Activated CD4-positive, alpha-beta T cell treated with anti-CD3 and anti-CD28 coated beads, Interleukin-2, amount 10 ng/mL, durations not matched to agents 7 days and 5 days (primary cell): ENCODE measurements around the gene DCXR. TPM values are rescaled to one million over a fixed set of nuclear protein-coding genes. Genes with fewer than 3 reads are reported as not detected.

ENCODE experiments used
- CTCF ChIA-PET: fragments of 350-600 bp; sonication (Branson Sonifier 250); formaldehyde crosslinking; loops from one replicate; lab custom pipeline; 2021; ENCODE audit warnings: antibody characterized with exemption; lab: Charles Lee
- POLR2A ChIA-PET: fragments of 350-600 bp; sonication (Branson Sonifier 250); formaldehyde crosslinking; loops from one replicate; lab custom pipeline; 2021; ENCODE audit warnings: antibody characterized with exemption; lab: Charles Lee
- DNase-seq: peaks from one replicate; pipeline ENCODE4 v3.0.0-alpha.2; 2020
- H3K27ac Mint-ChIP-seq: one replicate; pipeline ENCODE4 v1.8.0; 2021; ENCODE audit warnings: mild to moderate bottlenecking, moderate library complexity, mixed read lengths
- H3K27me3 Mint-ChIP-seq: one replicate; pipeline ENCODE4 v1.8.0; 2021; ENCODE audit warnings: mixed read lengths
- H3K36me3 Mint-ChIP-seq: one replicate; pipeline ENCODE4 v1.8.0; 2021; ENCODE audit warnings: low read depth, mixed read lengths
- H3K4me1 Mint-ChIP-seq: one replicate; pipeline ENCODE4 v1.8.0; 2021; ENCODE audit warnings: mixed read lengths
- H3K4me3 Mint-ChIP-seq: one replicate; pipeline ENCODE4 v1.8.0; 2021; ENCODE audit warnings: mild to moderate bottlenecking, moderate library complexity, mixed read lengths
- H3K9me3 Mint-ChIP-seq: one replicate; pipeline ENCODE4 v1.8.0; 2021; ENCODE audit warnings: mixed read lengths
- total RNA-seq, 2 experiments: library from RNA; stranded (reverse); gene quantifications; one replicate each; pipeline ENCODE4 v1.2.3, GENCODE V29; 2021

Gene DCXR
- total RNA-seq, 2 experiments from 2014 or later, result 140 to 144 TPM

DNA sequence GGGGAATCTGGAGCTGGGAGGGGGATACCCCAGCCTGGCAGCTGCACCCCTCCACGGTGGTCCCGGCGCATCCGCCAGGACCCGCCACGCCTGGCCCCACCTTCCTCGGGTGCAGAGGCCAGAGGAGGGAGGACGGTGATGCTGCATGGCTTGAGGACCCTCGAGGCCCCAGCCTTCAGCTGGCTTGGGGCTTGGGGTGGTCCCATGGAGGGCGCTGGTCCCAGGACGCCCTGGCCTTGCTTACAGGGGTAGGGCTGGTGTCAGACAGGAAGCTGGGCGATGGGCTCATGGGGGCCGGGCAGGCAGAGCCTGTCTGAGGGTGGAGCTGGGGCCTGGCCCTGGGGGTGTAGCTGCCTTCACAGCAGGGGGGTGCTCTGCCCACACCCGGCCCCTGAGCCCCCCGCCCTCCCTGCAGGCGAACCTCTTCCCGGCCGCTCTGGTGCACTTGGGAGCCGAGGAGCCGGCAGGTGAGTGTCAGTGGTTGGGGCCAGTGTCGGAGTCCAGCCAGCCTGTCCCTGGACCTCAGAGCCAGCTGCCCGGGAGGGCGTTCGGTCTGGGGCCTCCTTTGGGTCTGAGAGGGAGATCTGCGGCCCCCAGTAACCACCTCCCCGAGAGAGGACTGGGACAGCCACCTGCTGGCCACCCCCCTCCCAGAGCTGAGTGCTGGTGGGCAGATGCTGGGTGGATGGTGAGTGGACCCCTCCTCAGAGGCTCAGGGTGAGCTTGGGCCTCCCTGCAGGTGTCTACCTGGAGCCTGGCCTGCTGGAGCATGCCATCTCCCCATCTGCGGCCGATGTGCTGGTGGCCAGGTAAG lies 21.2 kb downstream of the DCXR start:
- no peak overlapping the region for H3K4me3 Mint-ChIP-seq
- ChIA-PET POLR2A (no interaction called here), CTCF (interaction anchor here (0.8 to 1.7 kb wide), 3 partner anchors 14 to 57 kb away, joined by 3 to 5 read pairs (median 4); partner anchors contain the start of gene DCXR)
- DNase-seq, result no peak
- H3K4me1 Mint-ChIP-seq, result peaks cover 18% of the 10 kb centered on the region
- no peaks in the 10 kb centered on the region for H3K36me3 Mint-ChIP-seq
- no peaks in the 10 kb centered on the region for H3K9me3 Mint-ChIP-seq
- no peak overlapping the region for H3K27ac Mint-ChIP-seq
- no peaks in the 10 kb centered on the region for H3K27me3 Mint-ChIP-seq

DNA sequence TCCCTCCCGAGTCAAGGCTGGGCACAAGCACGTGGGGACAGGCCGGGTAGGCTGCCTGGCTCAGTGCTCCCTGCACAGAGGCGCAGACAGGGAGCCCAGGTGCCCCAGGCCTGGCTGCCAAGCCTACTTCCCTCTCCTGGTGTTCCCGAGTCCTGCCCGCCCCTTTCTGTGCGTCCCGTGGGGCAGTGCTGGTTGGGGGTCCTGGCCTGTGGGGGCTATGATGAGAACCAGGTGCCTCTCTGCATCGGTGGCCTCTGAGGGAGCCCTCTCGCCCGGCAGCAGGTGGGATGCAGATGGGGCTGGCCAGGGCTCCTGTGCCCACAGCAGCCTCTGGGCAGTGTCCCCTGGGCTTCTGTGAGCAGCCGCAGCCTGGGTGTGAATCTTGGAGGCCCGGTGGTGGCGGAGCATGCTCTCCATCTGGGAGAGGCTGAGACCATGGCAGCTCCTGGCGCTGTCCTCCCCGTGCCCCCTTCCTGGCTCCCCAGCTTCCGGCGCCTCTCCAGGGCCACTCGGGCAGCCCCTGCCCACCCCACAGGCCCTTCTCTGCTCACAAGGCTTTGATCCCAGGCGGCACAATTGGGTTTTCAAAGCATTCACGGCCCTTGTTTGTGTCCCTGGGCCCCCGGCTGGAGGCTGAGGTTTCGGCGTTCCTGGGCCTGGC lies 22.1 kb downstream of the DCXR start:
- ChIA-PET POLR2A (no interaction called here), CTCF (interaction anchor here (0.8 to 1.2 kb wide), 2 partner anchors 22 to 56 kb away, joined by 3 to 4 read pairs; partner anchors contain the start of gene DCXR)
- H3K27me3 Mint-ChIP-seq, result no peaks in the 10 kb centered on the region
- H3K9me3 Mint-ChIP-seq, result no peaks in the 10 kb centered on the region
- H3K36me3 Mint-ChIP-seq, result no peaks in the 10 kb centered on the region
- no peak overlapping the region for H3K27ac Mint-ChIP-seq
- H3K4me3 Mint-ChIP-seq, result no peak overlapping the region
- H3K4me1 Mint-ChIP-seq, result peaks cover 11% of the 10 kb centered on the region
- DNase-seq, result no peak

DNA sequence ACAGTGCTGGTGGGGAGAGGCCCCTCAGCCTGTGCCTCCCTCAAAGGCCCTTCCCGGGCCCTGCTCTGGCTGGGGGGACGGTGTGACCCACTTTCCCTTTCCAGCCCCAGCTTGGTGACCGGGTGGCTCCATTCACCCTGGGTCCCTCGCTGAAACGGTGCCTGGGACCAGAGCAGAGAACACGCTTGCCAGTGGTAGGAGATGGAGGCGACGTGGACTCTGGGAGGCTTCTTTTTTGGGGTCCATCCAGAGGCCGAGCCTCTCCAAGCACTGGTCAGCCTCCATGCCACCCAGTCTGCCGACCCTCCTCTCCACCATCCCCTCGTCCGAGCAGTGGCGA lies 22.6 kb downstream of the DCXR start:
- ChIA-PET CTCF (interaction anchor here (1.0 kb wide), 1 partner anchor 15 kb away, joined by 4 read pairs; no protein-coding TSS in a partner anchor), POLR2A (no interaction called here)
- no peaks in the 10 kb centered on the region for H3K9me3 Mint-ChIP-seq
- H3K4me3 Mint-ChIP-seq, result no peak overlapping the region
- peaks cover 7% of the 10 kb centered on the region for H3K4me1 Mint-ChIP-seq
- H3K27ac Mint-ChIP-seq, result no peak overlapping the region
- H3K27me3 Mint-ChIP-seq, result no peaks in the 10 kb centered on the region
- no peaks in the 10 kb centered on the region for H3K36me3 Mint-ChIP-seq
- DNase-seq, result no peak

DNA sequence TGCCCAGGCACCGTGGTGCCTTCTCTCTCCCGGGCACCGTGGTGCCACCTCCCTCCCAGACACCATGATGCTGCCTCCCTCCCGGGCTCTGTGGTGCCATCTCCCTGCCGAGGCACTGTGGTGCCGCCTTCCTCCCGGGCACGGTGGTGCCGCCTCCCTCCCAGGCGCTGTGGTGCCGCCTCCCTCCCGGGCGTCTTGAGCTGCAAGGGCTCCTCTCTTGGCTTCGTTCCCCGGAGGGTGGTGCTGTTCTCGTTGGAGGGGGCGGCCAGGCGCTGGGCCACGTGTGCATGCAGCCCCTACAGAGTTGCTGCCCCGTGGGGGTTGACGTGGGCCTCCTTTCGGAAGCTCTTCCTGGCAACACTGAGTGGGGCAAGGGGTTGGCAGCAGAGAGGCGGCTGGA lies 23.1 kb downstream of the DCXR start:
- Mint-ChIP-seq H3K27ac (no peak overlapping the region), H3K9me3 (no peaks in the 10 kb centered on the region), H3K27me3 (no peaks in the 10 kb centered on the region), H3K36me3 (no peaks in the 10 kb centered on the region), H3K4me1 (peaks cover 7% of the 10 kb centered on the region), H3K4me3 (no peak overlapping the region)
- CTCF ChIA-PET, result interaction anchor here (1.0 kb wide), 1 partner anchor 16 kb away, joined by 4 read pairs; no protein-coding TSS in a partner anchor
- no peak for DNase-seq
- POLR2A ChIA-PET, result no interaction called here

- CTCF ChIA-PET, result interaction anchor here (1.0 kb wide), 1 partner anchor 17 kb away, joined by 4 read pairs; no protein-coding TSS in a partner anchor
- POLR2A ChIA-PET, result no interaction called here
- Mint-ChIP-seq H3K27ac (no peak overlapping the region), H3K9me3 (no peaks in the 10 kb centered on the region), H3K4me1 (peaks cover 5% of the 10 kb centered on the region), H3K36me3 (no peaks in the 10 kb centered on the region), H3K27me3 (no peaks in the 10 kb centered on the region), H3K4me3 (no peak overlapping the region)
- DNase-seq, result no peak
These were observed 23.6 kb downstream of the DCXR start for GRCh38 chr17:82013772-82014321.

DNA sequence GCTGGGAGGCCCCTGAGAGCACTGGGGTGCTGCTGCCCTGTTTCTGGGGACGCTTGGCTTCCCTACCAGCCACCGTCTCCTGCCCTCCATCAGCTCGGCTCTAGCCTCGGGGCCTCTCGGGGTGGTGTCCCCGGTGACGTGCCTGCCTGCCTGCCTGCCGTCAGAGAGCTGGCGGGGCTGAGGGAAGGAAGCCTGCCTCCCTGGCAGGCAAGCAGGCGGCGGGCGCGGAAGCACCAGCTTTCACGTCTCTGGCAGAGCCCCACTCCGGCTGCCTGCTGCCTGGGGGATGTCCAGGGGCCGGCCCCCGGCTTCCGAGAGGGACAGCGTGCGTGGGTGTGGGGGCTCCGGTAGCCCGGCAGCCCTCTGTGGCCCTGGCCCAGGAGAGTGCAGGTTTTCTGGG lies 24.2 kb downstream of the DCXR start:
- Mint-ChIP-seq H3K27ac (no peak overlapping the region), H3K9me3 (no peaks in the 10 kb centered on the region), H3K36me3 (no peaks in the 10 kb centered on the region), H3K27me3 (no peaks in the 10 kb centered on the region), H3K4me3 (no peak overlapping the region), H3K4me1 (peaks cover under 1% of the 10 kb centered on the region)
- DNase-seq, result no peak
- CTCF ChIA-PET, result interaction anchor here (1.1 kb wide), 1 partner anchor 24 kb away, joined by 3 read pairs; the partner anchor contains the start of gene DCXR
- POLR2A ChIA-PET, result no interaction called here

GRCh38 chr17:82012640-82013295 lies 24.7 kb downstream of the DCXR start:
- DNase-seq, result no peak
- no peaks in the 10 kb centered on the region for H3K27me3 Mint-ChIP-seq
- ChIA-PET CTCF (interaction anchor here (1.1 kb wide), 1 partner anchor 25 kb away, joined by 3 read pairs; the partner anchor contains the start of gene DCXR), POLR2A (no interaction called here)
- H3K4me1 Mint-ChIP-seq, result no peaks in the 10 kb centered on the region
- no peak overlapping the region for H3K27ac Mint-ChIP-seq
- no peaks in the 10 kb centered on the region for H3K9me3 Mint-ChIP-seq
- H3K4me3 Mint-ChIP-seq, result no peak overlapping the region
- no peaks in the 10 kb centered on the region for H3K36me3 Mint-ChIP-seq

DNA sequence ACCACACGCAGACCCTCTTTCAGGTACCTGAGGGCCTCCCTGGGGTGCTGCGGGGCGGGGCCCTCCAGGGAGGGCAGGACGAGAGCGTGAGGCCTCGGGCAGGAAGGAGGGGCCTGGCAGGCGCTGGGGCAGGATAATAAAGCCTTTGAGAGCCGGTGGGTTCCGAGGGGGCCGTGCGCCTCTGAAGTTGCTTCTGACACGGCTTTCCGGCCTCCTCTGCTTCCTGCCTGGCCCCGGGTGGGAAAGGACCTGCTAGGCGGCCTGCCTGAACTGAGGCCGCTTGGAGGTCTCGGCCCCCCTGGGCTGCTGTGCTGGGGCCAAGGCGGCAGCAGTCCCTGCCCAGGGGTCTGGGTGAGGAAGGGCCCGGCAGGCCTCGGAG lies 25.2 kb downstream of the DCXR start:
- Mint-ChIP-seq H3K36me3 (no peaks in the 10 kb centered on the region), H3K9me3 (no peaks in the 10 kb centered on the region), H3K4me3 (no peak overlapping the region), H3K27ac (no peak overlapping the region), H3K4me1 (no peaks in the 10 kb centered on the region), H3K27me3 (no peaks in the 10 kb centered on the region)
- CTCF ChIA-PET, result interaction anchor here (1.1 kb wide), 1 partner anchor 25 kb away, joined by 3 read pairs; the partner anchor contains the start of gene DCXR
- DNase-seq, result no peak
- POLR2A ChIA-PET, result no interaction called here

GRCh38 chr17:82011617-82012187 lies 25.8 kb downstream of the DCXR start:
- DNase-seq, result no peak
- ChIA-PET CTCF (interaction anchor here (0.5 to 0.7 kb wide), 2 partner anchors 9 to 63 kb away, joined by 3 read pairs; no protein-coding TSS in a partner anchor), POLR2A (no interaction called here)
- H3K36me3 Mint-ChIP-seq, result no peaks in the 10 kb centered on the region
- no peaks in the 10 kb centered on the region for H3K9me3 Mint-ChIP-seq
- no peaks in the 10 kb centered on the region for H3K27me3 Mint-ChIP-seq
- H3K27ac Mint-ChIP-seq, result no peak overlapping the region
- H3K4me1 Mint-ChIP-seq, result no peaks in the 10 kb centered on the region
- H3K4me3 Mint-ChIP-seq, result no peak overlapping the region

DNA sequence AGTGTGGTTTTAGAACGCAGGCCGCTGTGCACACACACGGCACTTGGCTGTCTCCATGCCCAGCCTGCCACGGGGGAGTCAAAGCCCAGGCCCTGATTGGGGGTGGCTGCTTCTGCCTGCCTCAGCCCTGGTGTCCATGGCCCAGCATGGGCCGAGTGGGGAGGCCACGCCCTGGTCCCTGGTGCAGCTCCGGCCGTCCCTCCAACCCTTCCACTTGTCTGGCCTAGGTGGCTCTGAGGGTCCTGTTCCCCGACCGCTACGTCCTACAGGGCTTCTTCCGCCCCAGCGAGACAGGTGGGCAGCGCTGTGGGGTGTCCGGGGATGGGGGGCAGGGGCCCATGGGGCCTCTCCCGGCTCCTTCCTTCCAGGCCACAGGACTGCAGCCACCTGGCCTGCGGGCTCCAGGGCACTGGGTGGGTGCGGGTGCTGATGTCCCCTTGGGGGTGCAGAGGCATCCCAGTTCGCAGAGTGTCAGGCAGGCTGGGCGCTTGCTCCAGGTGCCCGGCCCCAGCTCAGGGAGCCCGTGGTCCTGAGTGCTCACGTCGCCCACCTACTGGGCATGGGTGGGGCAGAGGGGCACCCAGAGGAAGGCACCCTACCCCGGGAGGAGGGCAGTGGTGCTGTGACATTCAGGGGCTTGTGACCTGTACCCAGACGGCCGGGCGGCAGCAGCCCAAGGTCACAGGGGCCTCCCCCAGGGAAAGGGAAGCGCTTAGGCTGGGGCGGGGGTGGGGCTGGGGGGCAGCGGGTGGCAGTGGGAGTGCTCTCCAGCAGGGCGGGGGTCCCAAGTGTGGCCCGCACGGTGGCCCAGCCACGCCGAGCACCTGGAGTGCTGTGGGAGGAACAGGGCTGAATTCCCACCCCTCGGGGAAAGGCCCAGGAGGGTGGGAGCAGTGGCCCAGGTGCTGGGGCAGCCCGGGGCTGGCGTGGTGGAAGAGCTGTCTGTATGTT lies 26.6 kb downstream of the DCXR start:
- no peak for DNase-seq
- POLR2A ChIA-PET, result no interaction called here
- Mint-ChIP-seq H3K36me3 (no peaks in the 10 kb centered on the region), H3K27me3 (no peaks in the 10 kb centered on the region), H3K4me1 (no peaks in the 10 kb centered on the region), H3K9me3 (no peaks in the 10 kb centered on the region), H3K27ac (no peak overlapping the region), H3K4me3 (no peak overlapping the region)
- CTCF ChIA-PET, result interaction anchor here (0.6 to 0.7 kb wide), 3 partner anchors 10 to 84 kb away, joined by 3 to 4 read pairs (median 3); no protein-coding TSS in a partner anchor

DNA sequence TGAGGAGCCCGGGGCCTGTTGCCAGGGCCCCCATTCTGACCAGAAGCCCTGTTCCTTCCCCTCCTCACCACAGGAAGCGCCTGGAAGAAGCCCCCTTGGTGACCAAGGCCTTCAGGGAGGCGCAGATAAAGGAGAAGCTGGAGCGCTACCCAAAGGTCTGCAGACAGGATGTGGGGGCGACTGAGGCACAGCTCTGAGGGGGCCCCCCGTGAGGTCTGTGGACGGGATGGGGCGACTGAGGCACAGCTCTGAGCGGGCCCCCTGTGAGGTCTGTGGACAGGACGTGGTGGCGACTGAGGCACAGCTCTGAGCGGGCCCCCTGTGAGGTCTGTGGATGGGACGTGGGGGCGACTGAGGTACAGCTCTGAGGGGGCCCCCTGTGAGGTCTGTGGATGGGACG lies 28.1 kb downstream of the DCXR start:
- H3K27ac Mint-ChIP-seq, result no peak overlapping the region
- CTCF ChIA-PET, result interaction anchor here (0.7 to 1.3 kb wide), 3 partner anchors 10 to 20 kb away, joined by 3 to 5 read pairs (median 3); no protein-coding TSS in a partner anchor
- DNase-seq, result no peak
- no peaks in the 10 kb centered on the region for H3K9me3 Mint-ChIP-seq
- no peaks in the 10 kb centered on the region for H3K36me3 Mint-ChIP-seq
- POLR2A ChIA-PET, result no interaction called here
- H3K4me1 Mint-ChIP-seq, result no peaks in the 10 kb centered on the region
- H3K4me3 Mint-ChIP-seq, result no peak overlapping the region
- no peaks in the 10 kb centered on the region for H3K27me3 Mint-ChIP-seq
